A549 treated with Mapracorat at 1 μM for 4 hours (cell line): Measurements from ENCODE around the gene ALG11. TPM values are rescaled to one million over a fixed set of nuclear protein-coding genes. Genes with fewer than 3 reads are reported as not detected.

Source experiments
- total RNA-seq: library from RNA; stranded (reverse); fragments of 200-300 nt; extraction: Qiagen RNA extraction; gene quantifications from 5 replicates; pipeline ENCODE4 v1.2.3, GENCODE V29; 2022

The ALG11 gene
- total RNA-seq: 6.4 to 8.5 TPM (median 7.8 TPM) in 5 replicates

GRCh38 chr13:52011632-52012511 is at the start of gene ALG11:
TSS of gene ALG11 (plus strand) at chr13:52012398. CDS start at chr13:52012419, 21 bp downstream.

GRCh38 chr13:52010890-52011631 is 1.1 kb upstream of the ALG11 start, which contains the start of gene ATP7B:
TSS of gene ATP7B (minus strand) at chr13:52011450. CDS start at chr13:52011337, 113 bp downstream.

GRCh38 chr13:52024481-52024880 is 12.3 kb downstream of the ALG11 start, which contains the start of gene UTP14C:
TSS of gene UTP14C (plus strand) at chr13:52024691. CDS start at chr13:52028805, 4,114 bp downstream.

Other genes with a start within 250 kb of the ALG11 start
- 4.6 to 5.4 TPM (median 4.9 TPM) in 5 replicates for gene DHRS12, start 208.2 kb upstream of the ALG11 start, total RNA-seq
- not detected in 5 replicates for gene TMEM272, start 167.2 kb upstream of the ALG11 start, total RNA-seq
- not detected in 5 replicates for gene CCDC70, start 150.4 kb upstream of the ALG11 start, total RNA-seq
- gene ATP7B, start 948 bp upstream of the ALG11 start, total RNA-seq: 1.9 to 2.7 TPM (median 2.5 TPM) in 5 replicates
- 5.5 to 6.8 TPM (median 6.5 TPM) in 5 replicates for gene UTP14C, start 12.3 kb downstream of the ALG11 start, total RNA-seq
- gene NEK5, start 116.7 kb downstream of the ALG11 start, total RNA-seq: 0.07 to 0.09 TPM (median 0.08 TPM) in 4 of 5 replicates, not detected in the other
- 6.8 to 10.7 TPM (median 7.7 TPM) in 5 replicates for gene NEK3, start 147.2 kb downstream of the ALG11 start, total RNA-seq